Measurements from ENCODE around the gene TMEM229A. TPM values are rescaled to one million over a fixed set of nuclear protein-coding genes. Genes with fewer than 3 reads are reported as not detected.

TMEM229A gene
- total RNA-seq, 2 experiments from 2014 or later, result not detected

GRCh38 chr7:123987445-123987844 is 45.4 kb downstream of the TMEM229A start:
- Mint-ChIP-seq H3K9me3 (no peaks in the 10 kb centered on the region), H3K27ac (no peak overlapping the region), H3K27me3 (no peaks in the 10 kb centered on the region), H3K4me1 (no peaks in the 10 kb centered on the region), H3K4me3 (no peak overlapping the region), H3K36me3 (no peaks in the 10 kb centered on the region)
- no peak for DNase-seq
- POLR2A ChIA-PET, result no interaction called here
- no peak for ATAC-seq (ENCODE audit: low read depth)

Other genes starting within 250 kb of the TMEM229A start
- gene HYAL4, start 187.9 kb downstream of the TMEM229A start, total RNA-seq, result not detected
- not detected for gene SPAM1, start 107.8 kb downstream of the TMEM229A start, total RNA-seq

Measured in activated naive CD8-positive, alpha-beta T cell treated with anti-CD3 and anti-CD28 coated beads, Interleukin-2, amount 10 ng/mL, durations not matched to agents 7 days and 5 days (primary cell).